ENCODE results near the gene PSPN. TPM values are rescaled to one million over a fixed set of nuclear protein-coding genes. Genes with fewer than 3 reads are reported as not detected.

Gene PSPN
- polyA plus RNA-seq, 1 experiment: 0.41 TPM

GRCh38 chr19:6383188-6383587 is 7.5 kb upstream of the PSPN start:
- H3K27ac ChIP-seq (ENCODE audit: low read depth, low read length): no peak overlapping the region
- ChIA-PET CTCF (no interaction called here), POLR2A (interaction anchor here (0.7 to 1.0 kb wide), 3 partner anchors 8 to 76 kb away, joined by 4 to 11 read pairs (median 5); no protein-coding TSS in a partner anchor)
- no peak for DNase-seq (ENCODE audit: low read depth, low spot score)
- TF ChIP-seq CTCF (IDR thresholded peaks at IDR 0.05; ENCODE audit: low read depth, low read length): no peak
- H3K4me3 ChIP-seq (ENCODE audit: low read depth, low read length): no peak overlapping the region
- H3K27me3 ChIP-seq (ENCODE audit: control insufficient read depth, insufficient read depth, low read length): no peaks in the 10 kb centered on the region
- peaks cover 14% of the 10 kb centered on the region; the same call in 1 of the 2 replicates for H3K9me3 ChIP-seq (ENCODE audit: control insufficient read depth, insufficient read depth, low read length)

- no peak for DNase-seq (ENCODE audit: low read depth, low spot score)
Observed at GRCh38 chr19:6381030-6381750, 5.5 kb upstream of the PSPN start.

DNA sequence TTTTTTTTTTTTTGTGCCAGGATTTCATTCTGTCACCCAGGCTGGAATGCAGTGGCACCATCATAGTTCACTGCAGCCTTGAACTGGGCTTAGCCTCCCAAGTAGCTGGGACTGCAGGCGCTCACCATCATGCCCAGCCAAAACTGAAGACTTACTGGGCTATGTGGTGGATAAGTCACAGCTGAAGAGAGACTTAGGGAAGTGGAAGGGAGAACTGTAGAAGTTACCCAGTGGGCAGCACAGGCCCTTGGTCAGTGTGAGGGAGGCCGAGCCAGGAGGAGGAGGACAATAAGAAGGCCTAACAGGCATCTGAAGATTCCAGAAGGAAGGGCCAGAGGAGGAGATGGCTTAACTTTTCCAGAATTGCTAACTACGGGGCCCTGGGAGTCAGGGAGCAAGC is 4.0 kb upstream of the PSPN start:
- no peaks in the 10 kb centered on the region for H3K27me3 ChIP-seq (ENCODE audit: control insufficient read depth, insufficient read depth, low read length)
- peaks cover 14% of the 10 kb centered on the region; the same call in 1 of the 2 replicates for H3K9me3 ChIP-seq (ENCODE audit: control insufficient read depth, insufficient read depth, low read length)
- POLR2A ChIA-PET: no interaction called here
- CTCF ChIA-PET: no interaction called here
- H3K4me3 ChIP-seq (ENCODE audit: low read depth, low read length): no peak overlapping the region
- no peak for DNase-seq (ENCODE audit: low read depth, low spot score)
- no peak for TF ChIP-seq CTCF (IDR thresholded peaks at IDR 0.05; ENCODE audit: low read depth, low read length)
- H3K27ac ChIP-seq (ENCODE audit: low read depth, low read length): no peak overlapping the region

More at GRCh38 chr19:6381030-6381750, 5.5 kb upstream of the PSPN start:
- H3K4me3 ChIP-seq (ENCODE audit: low read depth, low read length): no peak overlapping the region
- TF ChIP-seq CTCF (IDR thresholded peaks at IDR 0.05; ENCODE audit: low read depth, low read length): no peak
- peaks cover 14% of the 10 kb centered on the region; the same call in 1 of the 2 replicates for H3K9me3 ChIP-seq (ENCODE audit: control insufficient read depth, insufficient read depth, low read length)
- CTCF ChIA-PET: no interaction called here
- POLR2A ChIA-PET: no interaction called here
- no peaks in the 10 kb centered on the region for H3K27me3 ChIP-seq (ENCODE audit: control insufficient read depth, insufficient read depth, low read length)
- H3K27ac ChIP-seq (ENCODE audit: low read depth, low read length): no peak overlapping the region

DNA sequence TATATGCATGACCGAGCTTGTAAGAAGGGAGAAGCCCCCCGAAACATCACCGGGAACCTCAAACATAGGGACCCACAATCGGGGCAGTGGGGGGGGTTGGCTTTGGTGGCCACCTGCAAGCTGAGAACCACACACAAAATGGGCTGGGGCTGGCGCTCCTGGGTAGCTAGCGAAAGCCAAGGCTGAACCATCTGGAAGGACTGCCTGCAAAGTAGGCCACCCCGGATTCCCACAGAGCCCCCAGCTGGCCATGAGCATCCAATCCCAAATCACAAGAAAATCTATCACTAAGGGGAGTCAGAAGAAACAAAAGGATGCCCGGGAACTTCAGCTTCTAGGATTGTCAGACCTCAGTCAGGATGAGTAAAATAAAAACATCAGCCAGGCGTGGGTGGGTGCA is 2.8 kb upstream of the PSPN start:
- H3K4me3 ChIP-seq (ENCODE audit: low read depth, low read length): no peak overlapping the region
- no peak for TF ChIP-seq CTCF (IDR thresholded peaks at IDR 0.05; ENCODE audit: low read depth, low read length)
- no peaks in the 10 kb centered on the region for H3K27me3 ChIP-seq (ENCODE audit: control insufficient read depth, insufficient read depth, low read length)
- POLR2A ChIA-PET: interaction anchor here (0.5 to 1.1 kb wide), 3 partner anchors 17 to 70 kb away, joined by 3 read pairs; partner anchors contain the start of gene CLPP
- no peak overlapping the region for H3K27ac ChIP-seq (ENCODE audit: low read depth, low read length)
- H3K9me3 ChIP-seq (ENCODE audit: control insufficient read depth, insufficient read depth, low read length): peaks cover 17% of the 10 kb centered on the region; the same call in 1 of the 2 replicates
- no peak for DNase-seq (ENCODE audit: low read depth, low spot score)
- CTCF ChIA-PET: interaction anchor here (0.6 kb wide), 1 partner anchor 27 kb away, joined by 3 read pairs; no protein-coding TSS in a partner anchor

- Histone ChIP-seq H3K9me3 (ENCODE audit: control insufficient read depth, insufficient read depth, low read length) (peaks cover 17% of the 10 kb centered on the region; the same call in 1 of the 2 replicates), H3K27me3 (ENCODE audit: control insufficient read depth, insufficient read depth, low read length) (no peaks in the 10 kb centered on the region), H3K27ac (ENCODE audit: low read depth, low read length) (no peak overlapping the region), H3K4me3 (ENCODE audit: low read depth, low read length) (no peak overlapping the region)
- DNase-seq (ENCODE audit: low read depth, low spot score): peak; percentile 20
- no peak for TF ChIP-seq CTCF (IDR thresholded peaks at IDR 0.05; ENCODE audit: low read depth, low read length)
- ChIA-PET POLR2A (interaction anchor here (1.0 to 1.1 kb wide), 2 partner anchors 17 to 32 kb away, joined by 3 read pairs; partner anchors contain the start of gene CLPP), CTCF (no interaction called here)
Observed at GRCh38 chr19:6378041-6378440, 2.3 kb upstream of the PSPN start.

All from AG04450 (cell line).